Cardiac fibroblast (primary cell): ENCODE data around the gene CHML.

ENCODE experiments used
- DNase-seq, 2 donors: peaks; one replicate each; pipeline versions ENCODE4 v3.0.0 to v3.0.0-alpha.2; 2010; ENCODE audit warnings: low read depth in 2 of 2
- H3K4me3 ChIP-seq, 2 donors: replicated peaks in 1 of 2; 1 replicate in 1 of 2; 2 replicates in 1 of 2; pipeline ENCODE4 v1.5.1; 2011; ENCODE audit warnings: low read depth in 2 of 2, low read length in 2 of 2, mild to moderate bottlenecking in 2 of 2, moderate library complexity in 1 of 2
- TF ChIP-seq, protein P1 (sequence below): IDR thresholded peaks from one replicate; pipeline ENCODE4 v1.5.1; 2011; ENCODE audit warnings: low read depth, mild to moderate bottlenecking, low read length, inconsistent platforms

The CHML gene

DNA sequence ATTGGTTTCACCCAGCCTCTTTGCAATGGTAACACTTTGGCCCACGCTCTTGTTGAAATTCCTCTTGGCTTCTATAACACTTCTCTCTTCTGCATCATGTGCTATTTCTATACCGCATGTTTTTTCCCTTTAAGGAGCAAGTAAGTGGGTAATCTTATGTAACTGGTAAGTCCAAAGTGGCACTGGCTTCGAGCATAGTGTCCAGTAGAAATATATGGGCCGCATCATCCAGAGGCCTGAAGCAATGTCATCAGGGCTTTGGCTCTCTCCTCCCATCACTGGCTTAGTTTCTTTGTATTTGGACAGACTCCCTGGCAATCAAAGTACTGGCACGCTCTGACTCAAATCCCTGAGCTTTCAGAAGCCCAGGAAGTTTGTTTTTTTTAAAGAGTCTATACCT, 17.5 kb downstream of the CHML start:
- peak in 1 of 2 donors; percentile 42 for DNase-seq
- TF ChIP-seq, protein P1, sequence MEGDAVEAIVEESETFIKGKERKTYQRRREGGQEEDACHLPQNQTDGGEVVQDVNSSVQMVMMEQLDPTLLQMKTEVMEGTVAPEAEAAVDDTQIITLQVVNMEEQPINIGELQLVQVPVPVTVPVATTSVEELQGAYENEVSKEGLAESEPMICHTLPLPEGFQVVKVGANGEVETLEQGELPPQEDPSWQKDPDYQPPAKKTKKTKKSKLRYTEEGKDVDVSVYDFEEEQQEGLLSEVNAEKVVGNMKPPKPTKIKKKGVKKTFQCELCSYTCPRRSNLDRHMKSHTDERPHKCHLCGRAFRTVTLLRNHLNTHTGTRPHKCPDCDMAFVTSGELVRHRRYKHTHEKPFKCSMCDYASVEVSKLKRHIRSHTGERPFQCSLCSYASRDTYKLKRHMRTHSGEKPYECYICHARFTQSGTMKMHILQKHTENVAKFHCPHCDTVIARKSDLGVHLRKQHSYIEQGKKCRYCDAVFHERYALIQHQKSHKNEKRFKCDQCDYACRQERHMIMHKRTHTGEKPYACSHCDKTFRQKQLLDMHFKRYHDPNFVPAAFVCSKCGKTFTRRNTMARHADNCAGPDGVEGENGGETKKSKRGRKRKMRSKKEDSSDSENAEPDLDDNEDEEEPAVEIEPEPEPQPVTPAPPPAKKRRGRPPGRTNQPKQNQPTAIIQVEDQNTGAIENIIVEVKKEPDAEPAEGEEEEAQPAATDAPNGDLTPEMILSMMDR, result no peak

DNA sequence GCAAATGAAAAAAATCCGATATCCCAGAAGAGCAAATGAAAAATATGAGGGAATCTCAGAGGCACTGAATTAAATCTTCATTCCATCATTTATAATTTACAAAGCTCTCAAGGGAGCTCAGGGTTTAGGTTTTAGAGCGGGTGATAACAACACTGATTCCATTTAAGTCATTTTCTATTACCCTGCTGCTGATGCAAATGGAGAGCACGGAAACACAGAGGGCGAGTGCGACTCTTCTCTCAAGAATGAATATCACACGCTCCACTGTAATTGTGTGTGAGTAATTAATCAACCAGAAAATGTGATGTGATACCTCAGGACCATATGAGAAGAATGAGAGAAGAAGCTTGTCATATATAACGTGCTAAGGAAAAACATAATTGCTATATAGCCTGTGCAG, 22.7 kb downstream of the CHML start:
- H3K4me3 ChIP-seq, result no peak overlapping the region
- TF ChIP-seq, protein P1, result no peak
- DNase-seq, result no peak

More for the DNA sequence above, 17.5 kb downstream of the CHML start:
- no peak overlapping the region for H3K4me3 ChIP-seq

DNA sequence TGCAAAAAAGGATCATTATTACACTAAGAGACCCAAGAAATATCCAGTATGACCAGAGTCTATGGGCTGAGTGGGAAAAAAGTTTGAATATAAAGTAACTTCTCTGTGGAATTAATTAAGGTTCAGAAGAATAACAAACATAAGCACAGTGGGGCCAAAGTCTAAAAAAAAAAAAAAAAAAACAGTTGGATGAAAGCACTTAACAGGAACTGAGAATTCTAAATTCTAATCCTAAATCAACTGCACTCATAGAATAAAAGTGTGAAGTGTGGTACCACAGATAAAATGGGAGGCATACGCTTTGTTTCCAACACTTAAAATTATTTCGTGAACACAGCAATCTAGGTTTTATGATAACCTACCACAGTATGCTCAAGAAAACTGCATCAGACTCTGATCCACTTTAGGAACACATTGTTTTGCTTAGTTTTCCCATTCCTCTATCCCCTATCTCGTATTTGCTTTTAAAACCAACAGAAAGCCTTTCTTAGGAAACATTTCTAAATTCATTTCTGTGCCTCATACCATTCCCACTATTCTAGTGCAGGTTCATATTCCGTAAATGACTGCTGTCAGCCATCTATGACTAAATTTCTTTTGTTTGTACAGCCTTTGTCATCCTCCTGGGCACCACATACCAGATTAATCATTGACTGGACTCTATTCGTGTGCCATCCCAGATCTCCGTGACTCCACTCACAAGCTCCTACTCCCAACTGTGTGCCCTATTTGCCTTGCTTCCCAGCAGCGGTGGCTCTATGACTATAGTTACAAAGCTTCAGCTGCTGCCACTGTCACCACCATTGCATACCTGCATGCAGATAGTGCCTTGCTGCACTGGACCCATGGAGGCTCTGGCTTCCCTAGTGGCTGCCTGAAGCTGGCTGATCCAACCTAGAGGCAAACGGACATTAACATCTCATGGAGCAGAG, 24.9 kb downstream of the CHML start:
- peak in 1 of 2 donors; percentile 39 for DNase-seq
- H3K4me3 ChIP-seq, result no peak overlapping the region
- TF ChIP-seq, protein P1, result no peak

DNA sequence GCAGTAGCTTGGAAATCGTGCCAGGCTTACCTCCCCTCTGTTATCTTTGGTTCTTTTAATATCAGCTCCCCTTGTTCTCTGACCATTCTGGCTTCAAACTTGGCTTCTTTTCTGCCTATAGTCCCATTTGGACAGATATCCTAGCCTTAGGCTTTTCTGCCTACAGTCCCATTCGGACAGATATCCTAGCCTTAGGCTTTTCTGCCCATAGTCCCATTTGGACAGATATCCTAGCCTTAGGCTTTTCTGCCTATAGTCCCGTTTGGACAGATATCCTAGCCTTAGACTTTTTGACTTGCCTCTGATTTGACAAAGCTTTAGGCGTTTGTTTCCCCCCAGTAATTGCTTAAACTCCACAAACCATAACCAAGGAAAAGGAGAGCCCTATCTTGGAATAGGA, 25.6 kb downstream of the CHML start:
- no peak overlapping the region for H3K4me3 ChIP-seq
- DNase-seq, result no peak
- TF ChIP-seq, protein P1, result no peak

DNA sequence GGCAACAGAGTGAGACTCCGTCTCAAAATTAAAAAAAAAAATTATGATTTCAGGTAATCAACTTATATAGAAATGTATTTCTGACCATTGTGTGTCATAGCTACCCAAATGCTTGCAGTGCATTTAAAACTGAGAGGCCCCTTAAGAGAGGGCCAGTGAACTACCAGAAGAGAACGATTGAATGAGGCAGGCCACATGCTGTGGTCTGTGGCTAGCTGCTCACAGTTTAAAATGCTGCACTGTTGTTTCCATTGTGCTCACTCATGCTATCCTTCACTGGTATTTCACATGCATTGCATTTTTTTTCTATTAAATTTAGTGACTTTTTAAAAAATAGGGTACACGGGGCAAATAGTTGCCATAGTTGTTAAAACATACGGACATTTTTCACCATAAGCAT, 26.0 kb downstream of the CHML start:
- TF ChIP-seq, protein P1, result no peak
- no peak for DNase-seq
- H3K4me3 ChIP-seq, result no peak overlapping the region

DNA sequence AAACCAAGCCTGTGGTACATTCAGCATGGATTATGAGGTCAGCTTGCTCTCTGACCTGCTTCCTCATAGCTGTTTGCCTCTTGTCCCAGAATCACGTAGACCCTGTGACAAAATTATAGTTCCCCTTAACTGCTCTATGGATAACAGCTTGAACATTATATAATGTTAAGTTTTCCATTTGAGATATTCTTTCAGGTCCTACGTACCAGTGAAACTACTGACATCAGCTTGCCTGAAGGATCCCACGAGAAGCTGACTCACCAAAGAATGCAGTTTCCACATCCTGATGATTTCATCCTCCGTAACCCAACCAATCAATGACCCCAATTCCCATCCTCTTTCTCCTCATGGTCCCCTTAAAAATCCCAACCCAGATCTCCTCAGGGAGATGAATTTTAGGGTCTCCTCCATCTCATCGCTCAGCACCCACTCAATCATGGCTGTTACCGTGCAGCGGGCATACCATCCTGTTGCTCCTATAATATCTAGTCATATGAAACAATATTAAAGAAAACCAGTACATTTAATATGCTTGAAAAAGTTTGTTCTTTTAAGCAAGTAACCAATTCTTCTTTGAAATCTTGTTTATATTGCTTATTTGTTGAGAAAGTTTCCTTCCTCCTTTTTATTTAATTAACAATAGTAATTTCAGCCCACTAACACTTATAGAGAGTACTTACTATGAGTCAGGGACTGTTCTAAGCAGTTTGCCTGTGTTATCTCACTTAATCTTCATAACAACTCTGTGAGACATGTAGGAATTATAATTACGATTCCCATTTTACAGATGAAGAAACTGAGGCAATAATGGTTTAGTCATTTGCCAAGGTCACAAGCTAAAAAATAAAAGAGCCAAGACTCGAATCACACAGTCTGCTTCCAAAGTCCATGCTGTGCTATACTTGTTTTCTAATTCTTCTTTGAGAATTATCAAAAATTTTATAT, 27.4 kb downstream of the CHML start:
- DNase-seq, result peak; percentile 86 to 95
- no peak overlapping the region for H3K4me3 ChIP-seq
- TF ChIP-seq, protein P1, result no peak
